Vagina (tissue), 2 donors: ENCODE results near the gene SOX12. TPM values are rescaled to one million over a fixed set of nuclear protein-coding genes. Genes with fewer than 3 reads are reported as not detected.

Source experiments
- DNase-seq, 2 donors: peaks; one replicate each; pipeline ENCODE4 v3.0.0-alpha.2; 2017; ENCODE audit errors: extremely low spot score in 2 of 2
- H3K27ac ChIP-seq: fragments of 200-600 bp; sonication (generic); one replicate; pipeline ENCODE4 v1.5.1; 2019
- H3K27me3 ChIP-seq: fragments of 200-600 bp; sonication (generic); one replicate; pipeline ENCODE4 v1.5.1; 2019
- H3K36me3 ChIP-seq, 2 donors: fragments of 200-600 bp; sonication (generic); one replicate each; pipeline ENCODE4 v1.5.1; 2017 to 2019
- H3K4me1 ChIP-seq: fragments of 200-600 bp; sonication (generic); one replicate; pipeline ENCODE4 v1.5.1; 2019
- H3K4me3 ChIP-seq, 2 donors: fragments of 200-600 bp; sonication (generic); 1 replicate in 1 of 2; 2 replicates in 1 of 2; pipeline ENCODE4 v1.5.1; 2016 to 2019
- H3K9me3 ChIP-seq: fragments of 200-600 bp; sonication (generic); one replicate; pipeline ENCODE4 v1.5.1; 2019
- POLR2A ChIP-seq, 2 donors: fragments of 450-650 bp; IDR thresholded peaks; one replicate each; pipeline ENCODE4 v1.6.1; 2017; ENCODE audit warnings: antibody characterized with exemption in 2 of 2, mild to moderate bottlenecking in 2 of 2, moderate library complexity in 2 of 2
- POLR2AphosphoS5 ChIP-seq, 2 donors: sonication (generic); formaldehyde crosslinking; IDR thresholded peaks; one replicate each; pipeline ENCODE4 v1.9.0; 2017; ENCODE audit warnings: antibody characterized with exemption in 2 of 2, mild to moderate bottlenecking in 2 of 2, low read depth in 1 of 2; ENCODE audit not compliant: insufficient read depth in 1 of 2
- intact Hi-C: fragments of 100-400 bp; cut with DNase I; formaldehyde crosslinking; loops from one replicate; pipeline ENCODE4 v1.15.1; 2023
- total RNA-seq: library from RNA; depleted of rRNA; stranded (reverse); fragments of >200 nt; gene quantifications from one replicate; pipeline ENCODE4 v1.2.3, GENCODE V29; 2016
- TF ChIP-seq, protein P1 (sequence below), 3 experiments: fragments of 450-650 bp in 2 of 3; fragments of 200-600 bp in 1 of 3; sonication (generic) in 1 of 3; IDR thresholded peaks; one replicate each; pipeline ENCODE4 v1.5.1; 2017 to 2019; ENCODE audit warnings: antibody characterized with exemption in 3 of 3, mild to moderate bottlenecking in 2 of 3, moderate library complexity in 2 of 3

Gene SOX12
- total RNA-seq, 1 donor from 2014 or later, result 4.4 TPM

DNA sequence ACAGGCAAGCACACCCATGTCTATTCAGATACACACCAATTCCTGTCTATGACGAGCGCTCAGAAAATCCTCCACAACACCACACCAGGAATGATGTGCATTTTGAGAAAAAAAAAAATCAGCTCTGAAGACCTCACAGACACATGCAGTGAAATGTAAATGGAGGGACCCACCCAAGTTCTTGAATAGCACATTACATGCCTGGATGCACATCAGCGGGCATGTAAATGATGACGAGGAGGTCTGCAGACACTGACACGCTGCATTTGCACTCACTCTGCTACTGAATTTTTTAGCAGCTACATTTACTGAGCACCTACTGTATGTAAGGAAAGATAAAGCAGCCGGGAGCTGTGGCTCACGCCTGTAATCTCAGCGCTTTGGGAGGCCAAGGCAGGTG is 36.2 kb downstream of the SOX12 start:
- Histone ChIP-seq H3K36me3 (no peaks in the 10 kb centered on the region), H3K4me1 (peaks cover 16% of the 10 kb centered on the region), H3K27ac (no peak overlapping the region), H3K4me3 (no peak overlapping the region), H3K27me3 (no peaks in the 10 kb centered on the region), H3K9me3 (no peaks in the 10 kb centered on the region)
- TF ChIP-seq POLR2AphosphoS5 (IDR thresholded peaks at IDR 0.05; ENCODE audit: insufficient read depth in 1 of 2, low read depth in 1 of 2) (no peak), POLR2A (IDR thresholded peaks at IDR 0.05) (no peak)
- TF ChIP-seq, protein P1, sequence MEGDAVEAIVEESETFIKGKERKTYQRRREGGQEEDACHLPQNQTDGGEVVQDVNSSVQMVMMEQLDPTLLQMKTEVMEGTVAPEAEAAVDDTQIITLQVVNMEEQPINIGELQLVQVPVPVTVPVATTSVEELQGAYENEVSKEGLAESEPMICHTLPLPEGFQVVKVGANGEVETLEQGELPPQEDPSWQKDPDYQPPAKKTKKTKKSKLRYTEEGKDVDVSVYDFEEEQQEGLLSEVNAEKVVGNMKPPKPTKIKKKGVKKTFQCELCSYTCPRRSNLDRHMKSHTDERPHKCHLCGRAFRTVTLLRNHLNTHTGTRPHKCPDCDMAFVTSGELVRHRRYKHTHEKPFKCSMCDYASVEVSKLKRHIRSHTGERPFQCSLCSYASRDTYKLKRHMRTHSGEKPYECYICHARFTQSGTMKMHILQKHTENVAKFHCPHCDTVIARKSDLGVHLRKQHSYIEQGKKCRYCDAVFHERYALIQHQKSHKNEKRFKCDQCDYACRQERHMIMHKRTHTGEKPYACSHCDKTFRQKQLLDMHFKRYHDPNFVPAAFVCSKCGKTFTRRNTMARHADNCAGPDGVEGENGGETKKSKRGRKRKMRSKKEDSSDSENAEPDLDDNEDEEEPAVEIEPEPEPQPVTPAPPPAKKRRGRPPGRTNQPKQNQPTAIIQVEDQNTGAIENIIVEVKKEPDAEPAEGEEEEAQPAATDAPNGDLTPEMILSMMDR (IDR thresholded peaks at IDR 0.05), result no peak
- intact Hi-C loops, result loop anchor here (10.0 kb wide), 2 partner anchors 113 to 283 kb away; no protein-coding TSS in a partner anchor
- no peak for DNase-seq

DNA sequence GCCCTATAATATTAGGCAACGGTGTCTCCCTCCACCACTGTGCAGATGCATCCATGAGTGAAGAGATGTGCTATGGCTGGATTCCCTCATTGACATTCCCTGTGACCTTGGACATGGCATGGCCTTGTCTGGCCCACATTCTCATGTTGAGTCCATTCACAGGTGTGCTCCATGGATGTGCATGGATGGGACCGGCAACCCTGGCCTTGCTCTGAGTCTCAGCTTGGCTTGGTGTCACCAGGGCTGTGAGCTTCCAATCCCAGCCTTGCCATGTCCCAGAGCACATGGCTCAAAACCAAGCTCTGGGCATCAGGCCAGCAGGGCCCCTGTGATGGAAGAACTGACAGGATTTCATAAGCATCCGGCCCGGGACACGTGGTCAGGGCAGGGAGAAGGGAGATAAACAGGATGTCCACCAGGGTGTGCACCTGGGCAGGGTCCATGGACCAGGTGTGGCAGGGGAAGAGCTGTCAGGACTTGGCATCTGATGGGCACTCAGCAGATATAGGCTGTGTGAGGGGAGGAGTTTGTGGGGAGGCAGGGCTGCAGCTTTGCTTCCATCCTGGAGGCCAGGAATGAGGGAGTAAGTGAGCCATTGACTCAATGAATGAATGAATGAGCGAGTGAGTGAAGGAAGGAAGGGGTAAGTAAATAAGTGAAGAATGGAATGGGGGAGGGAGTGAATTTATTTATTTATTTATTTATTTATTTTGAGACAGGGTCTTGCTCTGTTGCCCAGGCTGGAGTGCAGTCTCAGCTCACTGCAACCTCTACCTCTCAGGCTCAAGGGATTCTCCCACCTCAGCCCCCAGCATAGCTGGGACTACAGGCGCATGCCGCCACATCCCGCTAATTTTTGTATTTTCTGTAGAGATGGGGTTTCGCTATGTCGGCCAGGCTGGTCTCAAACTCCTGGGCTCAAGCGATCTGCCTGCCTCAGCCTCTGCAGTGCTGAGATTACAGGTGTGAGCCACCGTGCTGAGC is 37.2 kb downstream of the SOX12 start:
- Histone ChIP-seq H3K27ac (no peak overlapping the region), H3K9me3 (no peaks in the 10 kb centered on the region), H3K4me1 (peaks cover 16% of the 10 kb centered on the region), H3K36me3 (no peaks in the 10 kb centered on the region), H3K27me3 (no peaks in the 10 kb centered on the region), H3K4me3 (no peak overlapping the region)
- intact Hi-C loops, result loop anchor here (10.0 kb wide), 2 partner anchors 112 to 282 kb away; no protein-coding TSS in a partner anchor
- TF ChIP-seq, protein P1 (IDR thresholded peaks at IDR 0.05), result no peak
- peak; percentile 59 to 60 for TF ChIP-seq POLR2AphosphoS5 (IDR thresholded peaks at IDR 0.05; ENCODE audit: insufficient read depth in 1 of 2, low read depth in 1 of 2)
- TF ChIP-seq POLR2A (IDR thresholded peaks at IDR 0.05), result no peak
- DNase-seq, result no peak

DNA sequence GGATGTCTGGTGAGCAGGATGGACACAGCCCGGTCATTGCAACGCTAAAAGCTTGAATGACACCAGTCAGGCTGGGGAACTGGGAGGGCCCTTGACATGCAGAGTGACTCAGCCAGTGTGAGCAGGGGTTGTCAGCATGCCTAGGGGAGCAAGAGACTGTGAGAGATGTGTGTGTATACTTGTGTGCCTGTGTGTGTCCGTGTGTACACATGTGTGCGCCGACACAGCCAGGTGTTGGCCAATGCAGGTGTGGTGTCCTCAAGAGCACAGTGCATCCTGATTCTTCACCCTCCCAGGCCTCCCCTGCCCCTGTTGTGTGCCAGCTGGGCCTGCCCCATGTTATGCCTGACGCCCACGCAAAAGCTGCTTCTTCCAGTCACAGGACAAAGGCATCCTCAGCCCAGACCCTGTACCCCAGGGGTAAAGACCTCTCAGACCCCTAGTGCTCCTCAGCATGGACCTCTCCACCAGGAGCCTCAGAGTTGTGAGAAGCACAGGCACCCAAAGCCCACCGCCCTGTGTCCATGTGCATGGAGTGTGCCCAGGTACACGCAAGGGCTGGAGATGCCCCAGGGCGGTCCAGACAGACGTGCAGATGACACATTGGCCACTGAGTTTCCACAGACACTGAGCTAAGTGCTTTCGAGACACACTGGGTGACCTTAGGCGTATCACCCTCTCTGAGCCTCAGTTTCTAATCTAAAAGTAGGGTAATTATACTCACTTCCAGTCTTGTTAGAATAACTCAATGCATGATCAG is 38.1 kb downstream of the SOX12 start:
- intact Hi-C loops, result loop anchor here (10.0 kb wide), 2 partner anchors 111 to 281 kb away; no protein-coding TSS in a partner anchor
- Histone ChIP-seq H3K9me3 (no peaks in the 10 kb centered on the region), H3K27me3 (no peaks in the 10 kb centered on the region), H3K36me3 (no peaks in the 10 kb centered on the region), H3K27ac (no peak overlapping the region), H3K4me1 (peaks cover 16% of the 10 kb centered on the region), H3K4me3 (no peak overlapping the region)
- DNase-seq, result no peak
- no peak for TF ChIP-seq POLR2AphosphoS5 (IDR thresholded peaks at IDR 0.05; ENCODE audit: insufficient read depth in 1 of 2, low read depth in 1 of 2)
- TF ChIP-seq, protein P1 (IDR thresholded peaks at IDR 0.05), result no peak
- no peak for TF ChIP-seq POLR2A (IDR thresholded peaks at IDR 0.05)

DNA sequence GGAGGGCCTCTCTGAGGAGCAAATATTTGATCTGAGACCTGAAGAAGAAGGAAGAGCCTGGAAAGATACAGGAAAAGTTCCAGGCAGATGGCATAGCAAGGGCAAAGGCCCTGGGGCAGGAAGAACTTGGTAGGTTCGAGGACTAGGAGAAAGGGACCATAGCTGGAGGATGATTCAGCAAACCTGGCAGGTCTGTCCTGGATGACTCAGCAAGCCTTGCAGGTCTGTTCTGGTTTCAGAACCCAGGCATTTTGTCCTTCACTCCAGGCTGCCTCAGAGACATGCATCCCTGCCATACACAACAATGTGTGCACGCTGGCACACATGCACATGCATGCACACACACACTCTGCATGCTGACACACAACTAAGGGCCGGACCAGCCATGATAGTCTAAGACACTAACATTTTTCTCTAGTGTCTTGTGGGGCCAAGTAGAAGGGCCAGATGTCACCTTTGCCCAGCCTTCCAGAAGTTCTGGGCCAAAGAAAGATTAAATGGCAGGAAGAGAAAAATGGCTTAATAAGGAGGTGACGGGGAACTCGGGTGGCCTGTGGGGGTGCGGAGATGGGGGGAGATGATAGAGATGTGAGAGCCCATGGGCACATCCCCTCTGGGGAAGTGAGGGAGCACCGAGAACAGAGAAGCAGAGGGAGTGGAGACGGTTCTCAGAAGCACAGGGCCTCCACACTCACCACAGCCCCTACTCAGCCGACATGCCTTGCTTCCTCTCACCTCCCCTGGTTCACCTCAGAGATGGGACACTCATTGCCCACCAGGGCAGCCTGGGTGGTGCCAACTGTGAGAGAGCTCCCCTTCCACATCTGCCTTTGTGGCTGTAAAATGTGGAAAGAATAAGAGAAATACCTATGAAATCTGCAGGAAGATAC is 39.8 kb downstream of the SOX12 start:
- H3K4me1 ChIP-seq, result peaks cover 16% of the 10 kb centered on the region

More for the DNA sequence above, 39.8 kb downstream of the SOX12 start:
- no peak overlapping the region for H3K4me3 ChIP-seq
- no peaks in the 10 kb centered on the region for H3K9me3 ChIP-seq
- no peak for DNase-seq
- TF ChIP-seq POLR2AphosphoS5 (IDR thresholded peaks at IDR 0.05; ENCODE audit: insufficient read depth in 1 of 2, low read depth in 1 of 2) (no peak), POLR2A (IDR thresholded peaks at IDR 0.05) (no peak)
- TF ChIP-seq, protein P1 (IDR thresholded peaks at IDR 0.05), result no peak
- H3K36me3 ChIP-seq, result no peaks in the 10 kb centered on the region
- H3K27me3 ChIP-seq, result no peaks in the 10 kb centered on the region
- intact Hi-C loops, result loop anchor here (10.0 kb wide), 2 partner anchors 110 to 280 kb away; no protein-coding TSS in a partner anchor
- no peak overlapping the region for H3K27ac ChIP-seq
